PC-3 (cell line): Measurements from ENCODE around the gene FKBP1A. TPM values are rescaled to one million over a fixed set of nuclear protein-coding genes. Genes with fewer than 3 reads are reported as not detected.

ENCODE experiments used
- ATAC-seq: fragments of 200-7000 bp; cut with Tn5 transposase; 2 replicates; pipeline ENCODE4 v1.9.1; 2020; ENCODE audit warnings: mild to moderate bottlenecking, moderate library complexity
- BruUV-seq: library from RNA; stranded (reverse); fragments of 400-500 nt; replicated peaks from 2 replicates; lab custom pipeline; 2021; lab: Mats Ljungman, UMichigan
- CTCF ChIA-PET: fragments of 300-600 bp; sonication (Branson Sonifier 250); formaldehyde crosslinking; loops from one replicate; lab custom pipeline; 2022; ENCODE audit warnings: antibody characterized with exemption; lab: Charles Lee
- POLR2A ChIA-PET: fragments of 300-600 bp; sonication (Branson Sonifier 250); formaldehyde crosslinking; loops from one replicate; lab custom pipeline; 2022; ENCODE audit warnings: antibody characterized with exemption; ENCODE audit not compliant: unreplicated experiment; lab: Charles Lee
- DNase-seq: peaks from one replicate; pipeline ENCODE4 v3.0.0-alpha.2; 2015
- H2AFZ ChIP-seq: fragments of 300-600 bp; sonication (generic); 2 replicates; pipeline ENCODE4 v1.6.0; 2016; ENCODE audit warnings: antibody characterized with exemption, low read length
- H3F3A ChIP-seq: fragments of 300-600 bp; sonication (generic); one replicate; pipeline ENCODE4 v1.6.0; 2017; ENCODE audit warnings: antibody characterized with exemption, low read length, control low read depth, mild to moderate bottlenecking; ENCODE audit not compliant: unreplicated experiment
- H3K27ac ChIP-seq: fragments of 300-600 bp; sonication (generic); 2 replicates; pipeline ENCODE4 v1.5.1; 2016; ENCODE audit warnings: mild to moderate bottlenecking, low read length
- H3K27me3 ChIP-seq: fragments of 300-600 bp; sonication (generic); 2 replicates; pipeline ENCODE4 v1.6.1; 2016; ENCODE audit warnings: low read length, mixed read lengths
- H3K36me3 ChIP-seq: fragments of 300-600 bp; sonication (generic); 2 replicates; pipeline ENCODE4 v1.6.1; 2016; ENCODE audit warnings: low read depth, mixed run types, low read length, mixed read lengths
- H3K4me1 ChIP-seq: fragments of 300-600 bp; sonication (generic); 2 replicates; pipeline ENCODE4 v1.5.1; 2016; ENCODE audit warnings: low read length; ENCODE audit not compliant: insufficient read depth
- H3K4me2 ChIP-seq: fragments of 300-600 bp; sonication (generic); 2 replicates; pipeline ENCODE4 v1.6.0; 2016; ENCODE audit warnings: low read length
- H3K4me3 ChIP-seq: fragments of 300-600 bp; sonication (generic); 2 replicates; pipeline ENCODE4 v1.5.1; 2016; ENCODE audit warnings: mild to moderate bottlenecking, low read length, mixed read lengths
- H3K79me2 ChIP-seq: fragments of 300-600 bp; sonication (generic); 2 replicates; pipeline ENCODE4 v1.6.1; 2017; ENCODE audit warnings: low read length, mixed read lengths
- H3K9ac ChIP-seq: fragments of 300-600 bp; sonication (generic); 2 replicates; pipeline ENCODE4 v1.6.0; 2016; ENCODE audit warnings: mild to moderate bottlenecking, low read length
- H3K9me2 ChIP-seq: fragments of 300-600 bp; sonication (generic); replicated peaks from 2 replicates; pipeline ENCODE4 v1.6.1; 2016; ENCODE audit warnings: mixed run types, low read length, mixed read lengths
- H3K9me3 ChIP-seq: fragments of 300-600 bp; sonication (generic); 2 replicates; pipeline ENCODE4 v1.6.1; 2016; ENCODE audit warnings: low read length, mixed read lengths
- H4K20me1 ChIP-seq: fragments of 300-600 bp; sonication (generic); 2 replicates; pipeline ENCODE4 v1.6.1; 2016; ENCODE audit warnings: low read length, mixed read lengths
- CTCF ChIP-seq: fragments of 300-600 bp; sonication (generic); conservative IDR thresholded peaks from 2 replicates; pipeline ENCODE4 v1.5.1; 2017; ENCODE audit warnings: antibody characterized with exemption, low read depth, mild to moderate bottlenecking, low read length
- EZH2 ChIP-seq: fragments of 300-600 bp; sonication (generic); IDR thresholded peaks from one replicate; pipeline ENCODE4 v1.6.1; 2017; ENCODE audit warnings: antibody characterized with exemption, mild to moderate bottlenecking, low read length; ENCODE audit not compliant: unreplicated experiment
- EZH2phosphoT487 ChIP-seq: fragments of 300-600 bp; sonication (generic); IDR thresholded peaks from 2 replicates; pipeline ENCODE4 v1.6.1; 2018; ENCODE audit warnings: mild to moderate bottlenecking, antibody characterized with exemption, low read length, borderline replicate concordance
- intact Hi-C: fragments of 100-400 bp; cut with micrococcal nuclease; formaldehyde crosslinking; loops from 2 replicates; pipeline ENCODE4 v1.9.0; 2023
- total RNA-seq: library from RNA; depleted of rRNA; stranded (reverse); fragments of >200 nt; gene quantifications from 2 replicates; pipeline ENCODE4 v1.2.3, GENCODE V29; 2014

FKBP1A gene
- total RNA-seq, 1 experiment from 2014 or later = 178 TPM

DNA sequence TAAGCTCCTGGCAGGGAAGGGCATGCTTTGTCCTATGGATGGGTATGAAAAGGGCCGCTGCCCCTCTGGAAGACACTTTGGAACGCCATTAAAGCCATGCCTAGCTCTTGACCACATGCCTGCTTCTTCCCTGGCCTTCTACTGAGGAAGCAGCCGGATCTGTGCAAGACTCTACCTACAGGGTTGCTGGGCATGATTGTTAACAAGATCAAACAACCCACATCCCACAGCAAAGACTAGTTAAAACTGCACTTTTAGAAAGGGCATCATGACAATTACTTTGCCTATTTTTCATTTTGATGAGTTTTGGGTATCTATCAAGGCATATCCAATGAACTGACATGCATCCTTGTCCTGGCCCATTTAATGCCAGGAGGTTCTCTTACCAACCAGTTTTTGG lies 48.3 kb upstream of the FKBP1A start:
- no TSS peak for BruUV-seq
- peaks cover 47% of the 10 kb centered on the region for H3K36me3 ChIP-seq
- H3K9me2 ChIP-seq = no peaks in the 10 kb centered on the region
- intact Hi-C loops = no loop called here
- POLR2A ChIA-PET = no interaction called here
- H3F3A ChIP-seq = peaks cover 4% of the 10 kb centered on the region
- H3K79me2 ChIP-seq = no peaks in the 10 kb centered on the region
- no peak overlapping the region for H2AFZ ChIP-seq
- H3K4me1 ChIP-seq = no peaks in the 10 kb centered on the region
- TF ChIP-seq EZH2 = no peak
- no peak for TF ChIP-seq CTCF
- TF ChIP-seq EZH2phosphoT487 = no peak
- no peak overlapping the region for H3K4me3 ChIP-seq
- no peaks in the 10 kb centered on the region for H4K20me1 ChIP-seq
- no peak overlapping the region for H3K27ac ChIP-seq
- DNase-seq = no peak
- H3K4me2 ChIP-seq = no peak overlapping the region
- no peaks in the 10 kb centered on the region for H3K27me3 ChIP-seq
- no peak overlapping the region for H3K9ac ChIP-seq
- CTCF ChIA-PET = interaction anchor here (0.6 to 0.9 kb wide), 2 partner anchors 63 to 115 kb away, joined by 3 read pairs; no protein-coding TSS in a partner anchor
- no peak for ATAC-seq
- no peaks in the 10 kb centered on the region for H3K9me3 ChIP-seq

GRCh38 chr20:1440024-1440423 lies 47.2 kb upstream of the FKBP1A start:
- Histone ChIP-seq H3K9me3 (no peaks in the 10 kb centered on the region), H3K9me2 (no peaks in the 10 kb centered on the region), H3K4me3 (no peak overlapping the region), H3K4me2 (no peak overlapping the region), H3K27ac (no peak overlapping the region), H3K4me1 (peaks cover 5% of the 10 kb centered on the region), H3F3A (peaks cover 9% of the 10 kb centered on the region), H2AFZ (no peak overlapping the region), H3K27me3 (no peaks in the 10 kb centered on the region), H3K9ac (no peak overlapping the region), H3K36me3 (peaks cover 36% of the 10 kb centered on the region), H3K79me2 (no peaks in the 10 kb centered on the region), H4K20me1 (no peaks in the 10 kb centered on the region)
- peak; percentile 61 for DNase-seq
- no TSS peak for BruUV-seq
- peak; percentile 33 for ATAC-seq
- POLR2A ChIA-PET = no interaction called here
- CTCF ChIA-PET = interaction anchor here (0.9 kb wide), 1 partner anchor 64 kb away, joined by 3 read pairs; no protein-coding TSS in a partner anchor
- TF ChIP-seq EZH2 = no peak
- TF ChIP-seq CTCF = peak; percentile 87
- intact Hi-C loops = loop anchor here (1.0 kb wide), 1 partner anchor 63 kb away; no protein-coding TSS in a partner anchor

DNA sequence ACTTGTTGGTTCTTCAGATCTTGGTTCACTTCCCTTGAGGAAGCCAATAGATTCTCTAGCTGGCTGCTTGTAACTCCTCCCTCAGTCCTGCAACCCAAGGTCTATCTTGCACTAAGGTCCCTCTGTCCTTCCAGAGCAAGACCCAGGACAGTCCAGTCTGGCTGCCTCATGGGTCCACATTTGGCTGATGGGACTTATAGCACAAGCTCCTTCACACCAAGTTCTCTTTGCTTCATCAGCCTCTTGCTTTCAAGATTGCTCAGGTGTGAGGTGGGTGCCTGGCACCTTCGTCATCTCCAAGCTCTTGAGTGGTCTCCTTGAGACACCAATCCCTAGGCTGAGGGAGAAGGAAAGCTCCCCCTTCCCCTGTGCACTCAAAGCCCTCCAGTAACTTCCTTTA lies 45.5 kb upstream of the FKBP1A start:
- ChIA-PET CTCF (interaction anchor here (0.7 to 1.2 kb wide), 3 partner anchors 66 to 115 kb away, joined by 3 to 6 read pairs (median 4); no protein-coding TSS in a partner anchor), POLR2A (no interaction called here)
- Histone ChIP-seq H3K9me3 (no peaks in the 10 kb centered on the region), H3K27ac (no peak overlapping the region), H3K4me2 (no peak overlapping the region), H3F3A (peaks cover 9% of the 10 kb centered on the region), H3K27me3 (no peaks in the 10 kb centered on the region), H3K79me2 (no peaks in the 10 kb centered on the region), H3K9ac (no peak overlapping the region), H4K20me1 (no peaks in the 10 kb centered on the region), H3K4me1 (peaks cover 12% of the 10 kb centered on the region), H3K9me2 (no peaks in the 10 kb centered on the region), H3K36me3 (peaks cover 19% of the 10 kb centered on the region), H3K4me3 (no peak overlapping the region), H2AFZ (no peak overlapping the region)
- no peak for ATAC-seq
- BruUV-seq = no TSS peak
- no peak for TF ChIP-seq EZH2phosphoT487
- no peak for TF ChIP-seq EZH2
- no peak for TF ChIP-seq CTCF
- intact Hi-C loops = loop anchor here (5.0 kb wide), 1 partner anchor 111 kb away; the partner anchor contains the start of gene SDCBP2
- no peak for DNase-seq
